K562 (cell line): ENCODE data around the gene ARHGAP10. TPM values are rescaled to one million over a fixed set of nuclear protein-coding genes. Genes with fewer than 3 reads are reported as not detected.

Experiments used
- CBX1 ChIP-seq: sonication (generic); IDR thresholded peaks from 2 replicates; pipeline ENCODE4 v1.6.1; 2016; ENCODE audit warnings: antibody characterized with exemption, low read depth, mild to moderate bottlenecking
- CCNT2 ChIP-seq: IDR thresholded peaks from 2 replicates; pipeline ENCODE4 v1.6.1; 2011; ENCODE audit warnings: borderline replicate concordance, low read depth, mild to moderate bottlenecking, moderate library complexity, mixed read lengths, low read length; ENCODE audit not compliant: insufficient read length; ENCODE audit errors: extremely low read depth
- HOXB6 ChIP-seq: fragments of 250-450 bp; sonication (Bioruptor Pico); IDR thresholded peaks from 2 replicates; pipeline ENCODE4 v1.5.1; 2022; ENCODE audit warnings: mild to moderate bottlenecking, borderline replicate concordance
- L3MBTL2 ChIP-seq: fragments of 450-650 bp; IDR thresholded peaks from 2 replicates; pipeline ENCODE4 v1.6.1; 2016; ENCODE audit warnings: mild to moderate bottlenecking, moderate library complexity
- MBD2 ChIP-seq: sonication (generic); IDR thresholded peaks from 2 replicates; pipeline ENCODE4 v1.6.1; 2016; ENCODE audit warnings: low read depth, borderline replicate concordance
- ZFP30 ChIP-seq: fragments of 250-450 bp; sonication (Bioruptor Pico); IDR thresholded peaks from 2 replicates; pipeline ENCODE4 v1.8.0; 2022; ENCODE audit warnings: moderate library complexity, mild to moderate bottlenecking, inconsistent platforms, borderline replicate concordance
- ZFP36 ChIP-seq: fragments of 150-350 bp; IDR thresholded peaks from 2 replicates; pipeline ENCODE4 v1.6.1; 2018; ENCODE audit warnings: low read length, low read depth; ENCODE audit not compliant: partially characterized antibody
- ZNF212 ChIP-seq: fragments of 450-650 bp; formaldehyde crosslinking; IDR thresholded peaks from 2 replicates; pipeline ENCODE4 v1.4.0; 2020; ENCODE audit warnings: mild to moderate bottlenecking
- polyA plus RNA-seq, 8 experiments: library from polyadenylated mRNA; depleted of rRNA in 4 of 8; stranded (reverse) in 5 of 8; unstranded in 3 of 8; fragments of >200 nt; fragmentation: Nextera tagmentation in 2 of 8; fragmentation: Illumina TruSeq in 1 of 8; extraction: Ambion mirVana in 2 of 8; extraction: Trizol in 1 of 8; gene quantifications; 2 replicates each; pipeline versions ENCODE4 v1.2.1 to v1.2.3, GENCODE V29; 2011 to 2014; ENCODE audit warnings: inconsistent platforms in 1 of 8, missing spikeins in 1 of 8
- total RNA-seq, 7 experiments: library from RNA; depleted of rRNA in 6 of 7; stranded (reverse); fragments of >200 nt in 6 of 7; fragmentation: Illumina TruSeq in 2 of 7; extraction: Trizol in 2 of 7; gene quantifications; 2 replicates each; pipeline versions ENCODE4 v1.2.1 to v1.2.3, GENCODE V29; 2011 to 2021; ENCODE audit warnings: low replicate concordance in 1 of 7
- TF ChIP-seq, protein P1 (sequence below): fragments of 450-650 bp; IDR thresholded peaks from 2 replicates; pipeline ENCODE4 v1.6.1; 2017; ENCODE audit warnings: antibody characterized with exemption

ARHGAP10 gene
- total and polyA plus RNA-seq, 9 of the 15 experiments (the other 6 are each of a cell fraction or from before 2014, with no cell fraction given), result 0.03 to 0.22 (median 0.06) TPM; not detected in 3

DNA sequence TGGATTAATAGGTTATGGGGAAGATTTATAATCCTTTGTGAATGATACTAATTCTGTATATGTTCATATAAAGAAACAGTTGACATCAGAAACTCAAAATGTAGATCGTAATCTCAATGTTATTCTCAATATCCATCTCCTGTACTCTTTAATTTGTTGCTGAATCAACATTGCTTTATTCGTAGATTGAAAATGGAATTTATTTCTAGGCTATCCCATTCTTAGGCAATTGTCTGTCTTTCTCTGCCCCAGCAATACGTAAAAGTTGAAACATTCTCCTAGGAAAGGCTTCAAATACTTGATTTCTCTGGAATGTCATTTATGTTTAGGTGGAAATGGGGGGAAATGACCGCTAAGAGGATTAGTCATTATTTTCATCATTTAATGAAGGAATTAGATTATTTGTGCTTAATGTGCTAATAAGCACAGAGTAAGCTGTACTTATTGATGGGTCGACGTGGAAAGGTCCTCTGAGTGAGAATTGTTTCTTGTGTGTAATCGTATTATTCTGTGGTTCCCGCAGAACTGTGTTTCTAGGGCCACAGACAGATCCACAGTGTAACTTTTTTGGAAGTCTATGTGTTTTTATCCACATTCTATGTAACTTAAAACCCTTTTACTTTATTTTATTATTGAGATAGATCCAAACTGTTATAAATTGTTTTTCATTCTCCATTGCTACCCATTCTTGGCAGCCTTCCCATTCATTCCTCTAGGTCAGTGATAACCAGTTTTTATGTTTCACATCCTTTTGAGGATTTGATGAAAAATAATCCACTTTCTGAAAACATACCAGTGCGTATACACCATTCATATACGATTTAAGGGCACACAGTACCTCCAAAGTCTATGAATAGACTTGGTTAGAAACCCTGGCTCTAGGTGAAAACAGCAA is 262.9 kb downstream of the ARHGAP10 start (continued):
- TF ChIP-seq, protein P1, sequence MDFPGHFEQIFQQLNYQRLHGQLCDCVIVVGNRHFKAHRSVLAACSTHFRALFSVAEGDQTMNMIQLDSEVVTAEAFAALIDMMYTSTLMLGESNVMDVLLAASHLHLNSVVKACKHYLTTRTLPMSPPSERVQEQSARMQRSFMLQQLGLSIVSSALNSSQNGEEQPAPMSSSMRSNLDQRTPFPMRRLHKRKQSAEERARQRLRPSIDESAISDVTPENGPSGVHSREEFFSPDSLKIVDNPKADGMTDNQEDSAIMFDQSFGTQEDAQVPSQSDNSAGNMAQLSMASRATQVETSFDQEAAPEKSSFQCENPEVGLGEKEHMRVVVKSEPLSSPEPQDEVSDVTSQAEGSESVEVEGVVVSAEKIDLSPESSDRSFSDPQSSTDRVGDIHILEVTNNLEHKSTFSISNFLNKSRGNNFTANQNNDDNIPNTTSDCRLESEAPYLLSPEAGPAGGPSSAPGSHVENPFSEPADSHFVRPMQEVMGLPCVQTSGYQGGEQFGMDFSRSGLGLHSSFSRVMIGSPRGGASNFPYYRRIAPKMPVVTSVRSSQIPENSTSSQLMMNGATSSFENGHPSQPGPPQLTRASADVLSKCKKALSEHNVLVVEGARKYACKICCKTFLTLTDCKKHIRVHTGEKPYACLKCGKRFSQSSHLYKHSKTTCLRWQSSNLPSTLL, result no peak
- TF ChIP-seq ZFP36 (no peak), ZNF212 (CRISPR knock-in tag) (no peak), HOXB6 (CRISPR knock-in tag) (no peak), ZFP30 (CRISPR knock-in tag) (no peak), L3MBTL2 (no peak), CCNT2 (no peak), CBX1 (no peak), MBD2 (no peak)
